PFSK-1 (cell line): Measurements from ENCODE around the gene TMEM154.

Experiments used
- FOXP2 ChIP-seq: optimal IDR thresholded peaks from 2 replicates; pipeline ENCODE3; 2011; ENCODE audit warnings: borderline replicate concordance, control low read depth, inconsistent platforms; ENCODE audit not compliant: insufficient read depth; ENCODE audit errors: extremely low read length, extremely low read depth
- POLR2AphosphoS5 ChIP-seq: IDR thresholded peaks from 2 replicates; pipeline ENCODE4 v1.6.1; 2012; ENCODE audit warnings: low read depth, mild to moderate bottlenecking, control low read depth, low read length, moderate library complexity
- SIN3A ChIP-seq: IDR thresholded peaks from 2 replicates; pipeline ENCODE4 v1.6.1; 2012; ENCODE audit warnings: mild to moderate bottlenecking, low read length, moderate library complexity, borderline replicate concordance; ENCODE audit not compliant: insufficient read depth
- TAF1 ChIP-seq: IDR thresholded peaks from 2 replicates; pipeline ENCODE4 v1.6.1; 2012; ENCODE audit warnings: low read length, control low read depth, borderline replicate concordance; ENCODE audit not compliant: insufficient read depth
- TF ChIP-seq, protein P1 (sequence below), 2 experiments: IDR thresholded peaks; 2 replicates each; pipeline versions ENCODE4 v1.6.1 to v1.8.0; 2011 to 2012; ENCODE audit warnings: low read depth in 2 of 2, low read length in 2 of 2, control low read depth in 1 of 2, inconsistent platforms in 1 of 2, mild to moderate bottlenecking in 1 of 2, moderate library complexity in 1 of 2; ENCODE audit not compliant: insufficient read depth in 1 of 2

DNA sequence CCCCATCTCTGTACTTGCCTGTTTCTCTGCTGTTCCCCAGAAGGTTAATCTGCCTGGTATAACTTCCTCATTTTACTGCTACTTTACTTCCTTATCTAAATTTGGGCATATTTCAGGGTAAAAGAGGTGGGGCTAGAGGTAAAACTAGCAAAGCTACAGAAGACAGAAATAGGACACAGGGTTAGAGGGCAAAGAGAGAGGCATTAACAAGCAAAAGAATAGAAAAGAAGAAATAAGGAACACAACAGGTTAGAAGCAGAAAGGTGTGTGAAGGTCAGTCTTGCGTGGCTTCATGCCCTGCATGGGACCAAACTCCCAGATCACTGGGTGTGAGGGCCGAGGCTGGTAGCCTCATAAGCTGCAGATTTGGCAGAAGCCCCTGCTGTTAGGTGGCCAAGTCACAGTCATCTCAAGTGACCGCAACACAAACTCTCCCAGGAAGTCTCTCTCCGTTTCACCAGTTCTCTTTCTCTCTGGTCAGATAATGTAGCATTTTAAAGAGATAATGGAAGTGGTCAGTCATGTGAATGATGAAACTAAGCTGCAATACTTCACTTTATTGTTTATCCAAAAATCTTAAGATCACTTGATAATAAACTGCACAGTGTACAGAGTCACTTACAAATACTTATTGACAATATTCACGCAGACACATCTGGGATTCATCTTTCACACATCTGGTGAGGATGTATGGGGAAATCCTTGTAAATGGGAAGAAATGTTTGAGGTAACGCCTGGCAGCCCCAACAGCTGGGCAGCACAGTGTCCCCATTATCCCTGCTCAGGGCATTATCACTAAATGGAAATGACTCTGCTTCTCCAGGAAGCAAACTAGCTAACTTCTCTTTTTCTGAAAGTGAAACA, 16.4 kb downstream of the TMEM154 start:
- TF ChIP-seq POLR2AphosphoS5 (no peak), SIN3A (no peak), TAF1 (no peak), FOXP2 (no peak)
- TF ChIP-seq, protein P1, sequence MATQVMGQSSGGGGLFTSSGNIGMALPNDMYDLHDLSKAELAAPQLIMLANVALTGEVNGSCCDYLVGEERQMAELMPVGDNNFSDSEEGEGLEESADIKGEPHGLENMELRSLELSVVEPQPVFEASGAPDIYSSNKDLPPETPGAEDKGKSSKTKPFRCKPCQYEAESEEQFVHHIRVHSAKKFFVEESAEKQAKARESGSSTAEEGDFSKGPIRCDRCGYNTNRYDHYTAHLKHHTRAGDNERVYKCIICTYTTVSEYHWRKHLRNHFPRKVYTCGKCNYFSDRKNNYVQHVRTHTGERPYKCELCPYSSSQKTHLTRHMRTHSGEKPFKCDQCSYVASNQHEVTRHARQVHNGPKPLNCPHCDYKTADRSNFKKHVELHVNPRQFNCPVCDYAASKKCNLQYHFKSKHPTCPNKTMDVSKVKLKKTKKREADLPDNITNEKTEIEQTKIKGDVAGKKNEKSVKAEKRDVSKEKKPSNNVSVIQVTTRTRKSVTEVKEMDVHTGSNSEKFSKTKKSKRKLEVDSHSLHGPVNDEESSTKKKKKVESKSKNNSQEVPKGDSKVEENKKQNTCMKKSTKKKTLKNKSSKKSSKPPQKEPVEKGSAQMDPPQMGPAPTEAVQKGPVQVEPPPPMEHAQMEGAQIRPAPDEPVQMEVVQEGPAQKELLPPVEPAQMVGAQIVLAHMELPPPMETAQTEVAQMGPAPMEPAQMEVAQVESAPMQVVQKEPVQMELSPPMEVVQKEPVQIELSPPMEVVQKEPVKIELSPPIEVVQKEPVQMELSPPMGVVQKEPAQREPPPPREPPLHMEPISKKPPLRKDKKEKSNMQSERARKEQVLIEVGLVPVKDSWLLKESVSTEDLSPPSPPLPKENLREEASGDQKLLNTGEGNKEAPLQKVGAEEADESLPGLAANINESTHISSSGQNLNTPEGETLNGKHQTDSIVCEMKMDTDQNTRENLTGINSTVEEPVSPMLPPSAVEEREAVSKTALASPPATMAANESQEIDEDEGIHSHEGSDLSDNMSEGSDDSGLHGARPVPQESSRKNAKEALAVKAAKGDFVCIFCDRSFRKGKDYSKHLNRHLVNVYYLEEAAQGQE (IDR thresholded peaks at IDR 0.05; ENCODE audit: insufficient read depth in 1 of 2, low read depth in 2 of 2, low read length in 2 of 2): no peak
